Endometrial microvascular endothelial cells (primary cell): ENCODE results near the gene MVB12B. TPM values are rescaled to one million over a fixed set of nuclear protein-coding genes. Genes with fewer than 3 reads are reported as not detected.

Experiments used
- in situ Hi-C: cut with HindIII; loops from 2 replicates; pipeline ENCODE4 v1.10.0; 2017; ENCODE audit warnings: low sequenced_read_pairs, low pct_unique_long_range_greater_than_20kb; ENCODE audit errors: inconsistent ontology term
- total RNA-seq: library from RNA; depleted of rRNA; stranded (reverse); fragments of >200 nt; gene quantifications from one replicate; pipeline ENCODE4 v1.2.3, GENCODE V29; 2015; ENCODE audit errors: inconsistent ontology term

MVB12B gene
- total RNA-seq, 1 donor from 2014 or later: 5.0 TPM

DNA sequence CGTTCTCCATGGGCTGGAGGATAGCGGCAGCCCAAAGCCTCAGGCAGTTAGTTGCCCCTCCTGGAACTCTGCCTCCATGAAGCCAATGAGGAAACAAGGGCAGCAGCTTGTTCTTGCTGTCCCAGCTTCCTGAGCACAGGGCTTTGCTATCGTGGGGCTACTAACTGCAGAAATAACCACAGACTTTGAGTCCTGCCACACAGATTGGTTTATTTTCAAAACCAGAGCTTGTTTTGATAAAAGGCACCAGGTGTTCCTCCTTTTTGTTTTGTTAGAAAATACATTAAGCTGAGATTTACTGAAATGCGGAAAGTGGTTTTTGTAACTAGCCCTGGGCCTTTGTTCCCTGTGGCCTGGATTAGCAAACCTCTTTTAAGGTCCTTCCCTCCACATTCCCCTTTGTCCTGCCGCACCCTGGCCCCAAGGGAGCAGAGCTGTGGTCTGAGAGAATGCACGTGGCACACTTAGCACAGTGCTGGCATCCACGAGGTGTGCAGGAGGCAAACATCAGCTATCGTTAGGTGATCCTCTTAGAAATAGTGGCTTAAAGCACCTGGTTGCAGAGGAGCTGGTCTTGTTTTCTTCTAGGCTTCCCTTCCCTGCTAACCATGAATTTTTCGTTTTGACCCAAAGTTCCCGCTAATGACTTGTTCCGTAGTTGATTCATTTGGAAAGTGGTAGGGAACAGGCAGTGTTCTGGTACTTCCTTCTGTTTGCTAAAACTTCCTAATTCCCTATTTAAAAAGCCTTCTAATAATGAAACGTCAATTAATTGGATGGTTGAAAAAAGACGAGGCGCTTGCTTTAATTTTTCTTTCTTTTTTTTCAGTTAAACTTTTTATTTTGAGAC lies 21.5 kb downstream of the MVB12B start:
- in situ Hi-C loops: no loop called here

DNA sequence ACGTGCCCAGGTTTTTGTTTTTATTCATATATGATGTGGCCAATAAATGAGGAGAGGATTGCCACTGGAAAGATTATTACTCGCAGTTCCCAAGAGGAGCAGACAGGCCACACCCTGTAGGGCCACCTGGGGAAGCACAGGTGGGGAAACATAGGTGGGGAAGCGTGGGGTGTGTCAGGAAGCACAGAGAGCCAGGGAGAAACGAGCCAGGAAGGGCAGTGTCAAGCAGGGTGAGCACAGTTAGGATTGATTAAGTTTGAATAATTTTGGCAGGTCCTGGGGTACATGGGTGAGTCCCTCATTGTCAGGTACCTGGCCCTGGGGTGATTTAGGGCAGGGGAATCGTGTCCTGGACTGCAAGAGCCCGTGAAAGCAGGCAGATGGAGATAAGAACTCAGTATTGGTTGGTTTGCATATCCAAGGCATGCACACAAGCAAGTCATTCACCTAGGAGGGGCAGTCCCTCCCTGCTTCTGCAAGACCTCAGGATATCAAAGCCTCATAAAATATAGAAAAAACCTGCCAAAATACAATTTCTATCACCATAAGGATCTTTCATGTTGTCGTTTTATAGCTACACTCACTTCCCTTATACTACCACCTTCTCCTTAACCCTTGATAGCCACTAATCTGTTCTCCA lies 22.4 kb downstream of the MVB12B start:
- in situ Hi-C loops: no loop called here

- in situ Hi-C loops: no loop called here
Observed at GRCh38 chr9:126354887-126355770, 28.5 kb downstream of the MVB12B start.

GRCh38 chr9:126357074-126357473 lies 30.4 kb downstream of the MVB12B start:
- in situ Hi-C loops: no loop called here

- in situ Hi-C loops: no loop called here
Observed at GRCh38 chr9:126360073-126360472, 33.4 kb downstream of the MVB12B start.

DNA sequence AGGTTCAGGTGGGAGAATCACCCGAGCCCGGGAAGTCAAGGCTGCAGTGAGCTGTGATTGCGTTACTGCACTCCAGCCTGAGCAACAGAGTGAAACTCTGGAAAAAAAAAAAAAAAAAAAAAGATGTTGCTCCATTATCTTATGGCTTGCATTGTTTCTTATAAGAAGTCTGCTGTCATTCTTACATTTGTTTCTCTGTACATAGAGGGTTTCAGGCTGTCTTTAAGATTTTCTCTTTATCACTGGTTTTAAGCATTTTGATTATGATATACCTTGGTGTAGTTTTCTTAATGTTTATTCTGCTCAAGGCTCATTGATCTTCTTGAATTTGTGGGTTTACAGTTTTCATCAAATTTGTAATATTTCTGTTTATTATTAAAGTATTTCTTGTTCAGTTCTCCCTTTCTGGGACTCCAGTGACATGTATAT lies 35.2 kb downstream of the MVB12B start:
- in situ Hi-C loops: no loop called here

DNA sequence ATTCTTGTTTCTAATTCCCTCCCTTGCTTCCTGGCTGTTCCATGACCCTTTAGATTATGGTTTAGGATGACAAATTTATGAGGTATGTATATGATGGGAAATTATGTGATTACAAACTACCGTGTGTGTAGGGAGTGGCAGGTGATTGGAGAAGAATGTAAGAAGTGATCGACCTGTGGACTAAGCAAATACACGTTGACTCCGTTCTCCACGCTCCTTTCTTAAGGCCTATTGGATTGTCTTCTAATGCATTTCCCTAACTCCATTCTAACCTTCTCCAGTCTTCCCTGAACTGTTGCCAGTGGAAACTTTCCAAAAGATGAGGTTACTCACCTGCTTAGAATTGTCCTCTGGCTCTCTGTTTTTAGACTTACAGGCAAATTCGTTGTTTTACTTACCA lies 36.6 kb downstream of the MVB12B start:
- in situ Hi-C loops: no loop called here

- in situ Hi-C loops: no loop called here
Observed at GRCh38 chr9:126363847-126364671, 37.4 kb downstream of the MVB12B start.

DNA sequence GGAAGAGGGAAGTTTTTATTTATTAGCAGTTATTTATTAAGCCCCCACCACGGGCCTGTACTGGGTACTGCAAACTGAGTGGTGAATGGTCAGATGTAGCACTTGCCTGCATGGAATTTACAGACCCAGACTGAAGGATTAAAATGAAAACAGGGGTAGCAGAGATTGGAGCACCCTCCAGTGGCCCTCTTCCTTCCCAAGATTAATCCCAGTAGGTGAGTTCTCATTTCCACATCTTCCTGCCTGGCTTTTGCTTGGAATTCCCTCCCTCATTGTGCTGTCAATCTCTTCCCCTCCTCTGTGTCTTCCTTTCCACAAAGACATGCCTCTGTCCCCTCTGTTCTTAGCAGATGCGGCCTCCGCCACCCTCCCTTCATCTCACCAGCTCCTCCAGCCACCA lies 39.2 kb downstream of the MVB12B start:
- in situ Hi-C loops: no loop called here

DNA sequence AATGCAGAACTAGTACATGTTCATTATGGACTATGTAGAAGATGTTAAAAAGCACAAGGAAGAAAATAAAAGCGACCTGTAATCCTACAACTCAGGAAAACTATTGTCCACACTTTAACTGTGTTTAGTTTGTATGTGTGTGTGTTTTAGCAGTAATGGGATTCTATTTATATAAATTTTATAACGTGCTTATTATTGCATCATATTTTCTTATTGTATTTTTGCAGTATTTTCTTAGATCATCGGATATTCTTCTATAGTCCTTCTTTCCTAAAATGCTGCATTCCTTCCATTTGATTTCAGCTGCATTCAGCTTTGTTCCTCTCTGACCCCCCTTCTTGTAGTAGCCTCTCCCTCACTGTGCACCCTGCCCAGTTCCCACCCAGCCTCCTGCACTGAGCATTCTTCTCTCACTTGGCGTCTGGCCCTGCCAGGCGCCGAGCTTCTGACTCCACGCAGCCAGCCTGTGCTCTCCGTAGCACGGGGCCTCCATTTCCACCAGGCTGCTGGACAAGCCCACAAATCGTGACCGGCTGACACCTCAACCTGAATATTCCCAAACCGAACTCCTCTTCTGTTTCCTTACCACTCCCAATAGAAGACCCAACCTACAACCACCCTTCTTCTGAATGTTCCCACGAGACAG lies 39.9 kb downstream of the MVB12B start:
- in situ Hi-C loops: no loop called here

GRCh38 chr9:126367139-126367538 lies 40.5 kb downstream of the MVB12B start:
- in situ Hi-C loops: no loop called here

DNA sequence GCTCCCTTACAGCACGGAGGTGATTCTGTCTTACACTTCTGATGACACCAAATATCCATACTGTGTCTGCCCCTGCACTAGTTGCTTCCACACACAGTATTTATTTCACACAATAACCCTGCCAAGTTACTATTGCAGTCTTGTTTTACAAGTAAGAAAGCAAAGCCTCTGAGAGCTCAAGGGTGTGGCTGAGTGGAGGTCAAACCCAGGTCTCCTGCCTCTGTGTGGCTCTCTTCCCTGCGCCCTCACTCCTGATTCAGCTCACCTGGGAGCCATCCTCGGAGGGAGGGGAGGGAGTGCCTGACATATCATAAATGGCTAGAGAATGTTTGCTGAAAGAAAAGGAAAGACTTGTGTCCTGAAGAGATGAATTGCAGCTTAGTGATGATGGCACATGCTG lies 41.0 kb downstream of the MVB12B start:
- in situ Hi-C loops: no loop called here

DNA sequence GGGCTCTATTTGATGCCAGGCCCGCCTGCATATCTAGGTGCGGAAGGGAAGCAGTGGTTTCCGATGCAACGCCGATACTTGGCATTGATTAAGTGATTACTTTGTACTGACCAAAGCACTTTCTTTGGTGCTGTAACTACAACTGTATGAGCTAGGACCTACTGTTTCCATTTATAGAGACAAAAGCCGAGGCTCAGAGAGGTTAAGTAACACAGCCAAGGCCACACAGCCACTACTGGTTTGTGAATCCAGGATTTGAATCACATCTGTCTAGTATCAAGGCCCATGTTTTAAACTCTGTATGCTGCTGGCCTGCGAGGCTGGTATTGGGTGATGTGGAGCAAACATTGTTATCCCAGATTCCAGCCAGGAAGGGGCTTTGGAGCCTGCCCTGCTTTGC lies 41.4 kb downstream of the MVB12B start:
- in situ Hi-C loops: no loop called here

GRCh38 chr9:126371007-126371870 lies 44.6 kb downstream of the MVB12B start:
- in situ Hi-C loops: no loop called here

DNA sequence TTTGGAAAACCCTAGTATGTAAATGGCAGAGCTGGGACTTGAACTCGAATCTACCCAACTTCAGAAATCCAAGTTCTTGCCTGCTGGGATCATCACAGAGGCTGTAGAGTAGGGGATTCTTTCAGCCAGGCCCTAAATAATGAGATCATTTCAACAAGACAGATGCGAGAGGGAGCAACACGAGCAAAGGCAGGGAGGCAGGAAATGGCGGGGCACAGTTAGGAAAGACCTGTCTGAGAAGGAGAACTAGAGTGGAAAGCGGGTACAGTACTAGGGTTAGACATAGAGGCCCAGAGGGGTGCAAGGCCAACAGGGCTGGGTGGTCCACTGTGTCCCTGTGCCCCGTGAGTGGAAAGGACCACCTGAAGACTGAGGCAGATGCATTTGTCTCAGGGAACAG lies 46.1 kb downstream of the MVB12B start:
- in situ Hi-C loops: no loop called here

- in situ Hi-C loops: no loop called here
Observed at GRCh38 chr9:126373241-126373640, 46.6 kb downstream of the MVB12B start.

- in situ Hi-C loops: no loop called here
Observed at GRCh38 chr9:126374366-126374781, 47.7 kb downstream of the MVB12B start.
